ENCODE results near the gene SF3B6.

The SF3B6 gene

DNA sequence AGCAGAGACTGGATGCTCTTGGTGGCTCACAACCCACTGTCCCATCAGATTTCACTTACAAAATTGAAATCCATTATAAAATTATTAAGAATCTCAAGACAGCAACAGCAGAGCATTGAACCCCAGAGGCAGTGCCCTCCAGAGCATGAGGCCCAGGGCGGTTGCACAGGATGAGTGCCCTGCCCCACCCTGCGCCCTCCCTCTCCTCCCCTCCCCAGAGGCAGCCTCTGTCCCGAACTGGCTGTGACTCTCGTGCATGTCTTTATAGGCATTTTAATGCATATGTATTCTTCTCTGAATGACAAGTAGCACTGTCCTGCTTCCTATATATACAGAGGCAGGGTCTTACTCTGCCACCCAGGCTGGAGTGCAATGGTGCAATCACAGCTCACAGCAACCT is 55.9 kb downstream of the SF3B6 start:
- no peak for DNase-seq (ENCODE audit: low read depth)
- no peak overlapping the region for H3K4me3 ChIP-seq (replicated peaks; ENCODE audit: low read depth, low read length)
- TF ChIP-seq, protein P1, sequence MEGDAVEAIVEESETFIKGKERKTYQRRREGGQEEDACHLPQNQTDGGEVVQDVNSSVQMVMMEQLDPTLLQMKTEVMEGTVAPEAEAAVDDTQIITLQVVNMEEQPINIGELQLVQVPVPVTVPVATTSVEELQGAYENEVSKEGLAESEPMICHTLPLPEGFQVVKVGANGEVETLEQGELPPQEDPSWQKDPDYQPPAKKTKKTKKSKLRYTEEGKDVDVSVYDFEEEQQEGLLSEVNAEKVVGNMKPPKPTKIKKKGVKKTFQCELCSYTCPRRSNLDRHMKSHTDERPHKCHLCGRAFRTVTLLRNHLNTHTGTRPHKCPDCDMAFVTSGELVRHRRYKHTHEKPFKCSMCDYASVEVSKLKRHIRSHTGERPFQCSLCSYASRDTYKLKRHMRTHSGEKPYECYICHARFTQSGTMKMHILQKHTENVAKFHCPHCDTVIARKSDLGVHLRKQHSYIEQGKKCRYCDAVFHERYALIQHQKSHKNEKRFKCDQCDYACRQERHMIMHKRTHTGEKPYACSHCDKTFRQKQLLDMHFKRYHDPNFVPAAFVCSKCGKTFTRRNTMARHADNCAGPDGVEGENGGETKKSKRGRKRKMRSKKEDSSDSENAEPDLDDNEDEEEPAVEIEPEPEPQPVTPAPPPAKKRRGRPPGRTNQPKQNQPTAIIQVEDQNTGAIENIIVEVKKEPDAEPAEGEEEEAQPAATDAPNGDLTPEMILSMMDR (IDR thresholded peaks at IDR 0.05; ENCODE audit: low read length, missing control alignments), result no peak

DNA sequence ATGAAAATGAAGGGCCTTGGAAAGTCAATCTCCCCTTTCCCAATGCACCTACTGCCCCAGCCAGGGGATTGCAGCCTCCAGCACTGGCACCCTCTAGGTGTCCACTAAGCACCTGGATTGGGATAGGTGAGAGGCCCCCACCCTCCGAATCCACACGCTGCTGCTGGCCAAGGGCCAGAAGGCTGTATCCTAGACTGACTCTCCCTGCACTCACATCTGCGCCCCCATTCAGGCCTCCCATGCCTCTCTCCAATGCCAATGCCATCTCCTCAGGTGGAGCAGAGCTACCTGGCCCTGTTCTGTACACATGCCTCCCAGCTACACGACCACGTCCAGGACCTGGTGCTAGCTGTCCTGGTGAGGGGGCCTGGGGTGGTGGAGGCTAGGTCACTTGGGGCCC is 56.4 kb downstream of the SF3B6 start:
- TF ChIP-seq, protein P1 (IDR thresholded peaks at IDR 0.05; ENCODE audit: low read length, missing control alignments), result no peak
- H3K4me3 ChIP-seq (replicated peaks; ENCODE audit: low read depth, low read length), result no peak overlapping the region
- DNase-seq (ENCODE audit: low read depth), result no peak

DNA sequence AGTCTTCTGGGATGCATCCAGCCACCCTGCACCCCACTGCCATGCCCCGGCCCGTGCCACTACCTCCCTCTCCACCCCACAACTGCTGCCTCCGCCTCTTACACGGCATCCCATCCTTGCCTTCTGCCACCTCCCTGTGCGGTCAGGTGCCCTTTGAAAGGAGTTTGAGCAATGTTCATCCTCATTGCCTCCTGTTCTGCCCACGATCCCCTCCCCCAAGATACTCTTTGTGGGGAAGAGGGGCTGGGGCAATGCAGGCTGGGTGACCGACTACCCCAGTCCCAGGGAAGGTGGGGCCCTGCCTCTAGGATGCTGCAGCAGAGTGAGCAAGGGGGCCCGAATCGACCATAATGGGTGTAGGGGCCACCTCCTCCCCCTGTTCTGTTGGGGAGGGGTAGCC is 57.9 kb downstream of the SF3B6 start:
- TF ChIP-seq, protein P1 (IDR thresholded peaks at IDR 0.05; ENCODE audit: low read length, missing control alignments), result no peak
- DNase-seq (ENCODE audit: low read depth), result no peak
- H3K4me3 ChIP-seq (replicated peaks; ENCODE audit: low read depth, low read length), result no peak overlapping the region

DNA sequence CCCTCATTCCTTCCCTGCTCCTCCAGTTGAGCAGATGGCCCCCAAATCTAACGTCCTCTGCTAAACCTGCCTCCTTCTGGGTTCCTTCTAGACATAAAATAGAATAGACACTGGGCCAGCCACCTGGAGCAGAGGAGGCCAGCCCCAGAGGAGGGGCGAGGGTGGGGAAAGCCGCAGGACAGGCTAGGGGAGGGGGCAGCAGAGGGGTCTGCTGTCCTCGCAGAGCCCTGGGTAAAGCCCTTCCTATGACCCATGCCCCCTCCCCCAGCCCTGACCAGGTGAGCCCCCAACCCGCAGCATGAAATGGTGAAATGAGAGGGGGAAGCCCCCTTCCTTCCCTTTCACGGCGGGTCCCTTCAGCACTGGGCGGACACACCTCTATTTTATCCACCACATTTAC is 58.4 kb downstream of the SF3B6 start:
- DNase-seq (ENCODE audit: low read depth), result no peak
- H3K4me3 ChIP-seq (replicated peaks; ENCODE audit: low read depth, low read length), result no peak overlapping the region
- TF ChIP-seq, protein P1 (IDR thresholded peaks at IDR 0.05; ENCODE audit: low read length, missing control alignments), result no peak

All from fibroblast of pulmonary artery (primary cell).